DND-41 (cell line): ENCODE results near the gene DOCK9.

Source experiments
- CTCF ChIP-seq: IDR thresholded peaks from 2 replicates; pipeline ENCODE4 v1.5.1; 2012; ENCODE audit warnings: borderline replicate concordance, low read length, moderate library complexity, mild to moderate bottlenecking; ENCODE audit not compliant: poor library complexity, severe bottlenecking; ENCODE audit errors: extremely low read depth
- EZH2 ChIP-seq: IDR thresholded peaks from 3 replicates; pipeline ENCODE4 v1.6.1; 2012; ENCODE audit warnings: borderline replicate concordance, low read depth, mild to moderate bottlenecking, moderate library complexity, low read length, inconsistent platforms; ENCODE audit not compliant: severe bottlenecking

- TF ChIP-seq CTCF (no peak), EZH2 (no peak)
Observed at GRCh38 chr13:98820300-98820699, 157.6 kb downstream of the DOCK9 start.
